GM12892 (cell line): ENCODE measurements around the gene SYDE2.

Experiments
- POLR2A ChIP-seq: IDR thresholded peaks from 2 replicates; pipeline ENCODE4 v1.6.1; 2011; ENCODE audit warnings: low read depth, low read length, control low read depth
- POLR2AphosphoS5 ChIP-seq: IDR thresholded peaks from 2 replicates; pipeline ENCODE4 v1.6.1; 2011; ENCODE audit warnings: low read depth, low read length, control low read depth

DNA sequence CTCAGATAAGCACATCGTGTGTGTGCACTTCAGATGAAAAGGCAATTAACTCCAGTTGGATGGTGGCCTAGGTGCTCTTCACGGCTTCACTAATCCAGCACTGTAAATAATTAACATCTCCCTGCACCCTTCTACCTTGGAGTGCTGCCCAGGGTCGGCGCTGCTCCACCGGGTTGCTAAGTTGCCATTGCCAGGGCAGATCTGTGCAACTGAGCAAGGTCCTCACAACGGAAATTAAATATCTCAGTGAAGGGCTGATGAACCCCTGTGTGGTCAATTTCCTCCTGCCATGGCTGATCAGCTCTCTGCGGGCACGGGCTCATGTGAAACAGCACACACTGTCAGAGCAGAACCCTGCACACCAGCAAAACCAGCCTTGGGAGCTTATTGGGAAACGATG, 63.2 kb downstream of the SYDE2 start:
- no peak for TF ChIP-seq POLR2A
- TF ChIP-seq POLR2AphosphoS5, result no peak
